GM18499 (cell line): ENCODE measurements around the gene RASSF4.

ENCODE experiments used
- ATAC-seq: cut with Tn5 transposase; IDR thresholded peaks from one replicate; pipeline ENCODE4 v1.9.1; 2021; ENCODE audit warnings: moderate number of reproducible peaks; ENCODE audit not compliant: insufficient read depth, unreplicated experiment

The RASSF4 gene

DNA sequence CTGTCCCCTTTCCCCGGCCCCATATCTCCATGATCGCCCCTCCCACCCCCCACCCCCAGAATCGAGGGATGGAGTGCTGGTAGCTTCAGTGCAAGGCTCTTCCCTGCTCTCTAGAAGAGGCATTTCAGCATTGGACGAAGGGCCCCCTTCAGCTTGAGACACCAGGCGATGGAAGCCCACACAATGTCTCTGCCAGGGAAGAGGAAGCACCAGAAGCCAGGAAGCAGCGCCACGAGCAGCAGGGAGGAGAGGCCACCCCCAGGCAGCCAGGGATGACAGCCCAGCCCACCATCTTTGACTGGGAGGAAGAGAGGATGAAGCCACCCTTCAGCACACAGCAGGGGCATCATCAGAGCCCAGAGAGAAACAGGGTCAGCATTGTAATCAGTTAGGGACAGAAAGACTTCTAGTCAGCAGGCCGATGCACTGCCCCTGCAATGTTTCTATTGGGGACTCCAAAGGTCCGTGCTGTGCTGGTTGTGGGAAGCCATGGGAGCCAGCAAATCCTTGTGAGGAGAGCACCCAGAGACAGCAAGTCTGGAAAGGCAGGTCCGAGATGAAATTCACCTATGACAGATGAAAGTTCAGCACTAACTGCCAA is 32.8 kb upstream of the RASSF4 start:
- no peak for ATAC-seq

- ATAC-seq, result no peak
These were observed 32.2 kb upstream of the RASSF4 start for GRCh38 chr10:44927352-44927751.

DNA sequence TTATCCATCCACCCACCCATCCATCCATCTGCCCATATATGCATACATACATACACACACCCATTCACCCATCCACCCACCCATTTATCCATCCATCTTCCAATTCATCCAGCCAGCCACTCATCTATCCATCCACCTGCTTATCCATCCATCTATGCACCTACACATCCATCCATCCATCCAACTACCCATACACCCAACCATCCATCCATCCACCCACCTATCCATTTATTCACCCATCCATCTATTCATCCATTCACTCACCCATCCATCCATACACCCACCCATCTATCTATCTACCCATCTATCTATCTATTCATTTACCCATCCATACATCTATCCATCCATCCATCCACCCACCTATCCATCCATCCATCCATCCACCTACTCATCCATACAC is 31.1 kb upstream of the RASSF4 start:
- ATAC-seq, result no peak

DNA sequence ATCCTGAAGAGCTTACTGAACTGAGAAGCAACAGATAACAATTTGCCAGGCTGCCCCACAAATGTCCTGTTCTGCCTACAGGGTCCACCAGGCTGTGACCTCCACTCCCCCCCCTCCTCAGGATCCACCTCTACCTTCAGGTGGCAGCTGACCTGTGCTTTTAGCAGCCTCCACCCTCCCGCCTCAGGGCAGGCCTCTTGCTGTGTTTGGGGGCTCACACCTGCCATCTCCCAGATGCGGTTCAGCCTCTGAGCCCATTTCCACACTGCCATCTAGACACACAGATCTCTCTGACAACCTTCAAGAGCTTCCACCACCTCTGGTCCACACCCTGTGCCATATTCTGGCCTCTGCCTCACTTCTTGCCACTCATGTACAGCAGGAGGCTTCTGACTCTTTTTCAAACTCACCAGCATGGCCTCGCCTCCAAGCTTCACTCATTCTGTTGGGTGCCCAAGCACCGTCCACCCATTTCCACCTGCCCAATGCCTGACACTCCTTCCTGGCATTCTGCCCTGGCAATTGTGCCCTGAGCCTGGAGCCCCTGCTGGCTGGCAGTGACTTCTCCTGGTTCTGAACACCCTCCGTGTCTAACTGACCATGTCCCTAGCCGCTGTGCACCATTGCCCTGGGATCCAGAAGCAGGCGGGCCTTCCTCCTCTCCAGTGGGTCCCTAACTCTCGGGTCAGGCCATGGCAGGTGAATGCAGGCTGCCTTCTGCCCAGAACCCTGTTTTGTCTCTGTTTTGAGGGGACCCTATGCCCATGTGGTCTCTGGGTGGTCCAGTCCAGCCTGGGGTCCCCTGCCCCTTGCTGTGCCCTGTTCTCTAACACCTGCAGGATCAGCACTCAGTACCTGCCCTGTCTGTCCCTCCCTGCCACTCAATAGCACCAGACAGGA is 30.0 kb upstream of the RASSF4 start:
- ATAC-seq, result no peak

DNA sequence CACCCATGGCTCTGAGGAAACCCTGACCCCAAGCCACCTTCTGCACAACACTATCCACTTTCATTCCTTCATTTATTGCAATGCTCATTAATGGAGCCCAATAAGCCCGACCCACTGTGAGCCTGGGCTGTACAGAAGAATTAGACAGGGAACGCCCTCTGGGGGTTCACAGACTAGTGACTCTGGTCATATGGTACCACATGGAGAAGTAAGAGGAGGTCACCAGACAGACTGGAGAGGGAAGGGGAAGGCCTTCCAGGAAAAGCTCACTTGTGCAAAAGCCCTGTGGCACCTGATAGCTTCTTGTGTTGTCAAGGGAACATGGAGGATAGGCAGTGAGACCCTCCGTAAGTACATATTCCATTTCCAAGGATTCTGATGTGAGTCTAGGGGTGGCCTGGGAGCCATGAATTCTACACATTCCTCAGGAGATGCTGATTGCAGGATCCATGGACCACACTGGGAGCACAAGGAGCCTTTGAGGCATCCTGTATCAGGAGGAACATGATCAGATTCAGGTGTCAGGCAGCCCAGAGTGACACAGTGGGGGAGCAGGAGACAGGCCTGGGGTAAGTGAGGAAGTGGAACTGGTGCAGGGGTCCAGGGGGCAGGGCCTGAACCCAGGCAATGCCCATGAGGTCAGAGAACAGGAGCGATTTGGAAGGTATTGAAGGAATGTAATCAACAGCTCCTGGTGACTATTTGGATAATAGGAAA is 28.5 kb upstream of the RASSF4 start:
- no peak for ATAC-seq

DNA sequence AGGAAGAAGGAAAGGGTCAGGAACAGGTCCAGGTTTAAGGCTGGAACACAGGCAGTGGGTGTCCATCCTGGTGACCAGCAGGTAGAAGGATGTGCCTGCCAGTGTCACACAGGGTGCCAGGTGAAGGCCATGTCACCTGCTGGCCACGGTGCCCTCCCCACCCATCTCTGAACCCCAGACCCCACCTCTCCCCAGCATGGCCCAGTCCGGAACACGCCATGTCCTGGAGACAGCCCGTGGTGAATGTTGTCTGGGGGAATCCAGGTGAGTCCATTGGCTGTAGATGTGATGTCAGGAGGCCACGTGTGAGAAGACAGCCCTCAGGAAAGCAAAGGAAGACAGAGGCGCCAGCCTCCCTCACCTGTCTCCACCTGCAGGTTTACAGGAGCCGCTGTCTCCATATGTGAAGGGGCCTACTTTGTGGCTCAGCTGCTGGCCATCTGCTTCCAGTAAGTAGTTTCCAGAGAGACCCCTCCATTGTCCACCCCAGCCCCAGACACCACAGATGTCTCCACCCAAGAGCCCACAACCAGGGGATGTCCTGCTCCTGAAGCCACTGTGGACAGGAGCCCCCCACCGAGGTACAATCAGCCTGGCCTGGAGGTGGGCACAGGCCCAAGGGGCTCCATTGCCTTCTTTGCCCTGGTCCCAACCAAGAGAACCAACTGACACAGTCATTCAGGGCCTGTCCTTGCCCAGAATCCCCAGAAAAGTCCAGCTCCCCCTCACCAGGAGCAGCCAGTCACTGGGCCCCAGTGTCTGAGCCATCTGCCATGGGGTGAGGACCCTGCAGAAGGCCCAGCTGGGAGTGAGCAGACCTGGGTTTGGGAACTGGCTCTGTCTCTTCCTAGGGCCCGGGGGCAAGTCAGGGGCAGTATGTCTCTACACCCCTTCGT is 27.7 kb upstream of the RASSF4 start:
- ATAC-seq, result no peak

DNA sequence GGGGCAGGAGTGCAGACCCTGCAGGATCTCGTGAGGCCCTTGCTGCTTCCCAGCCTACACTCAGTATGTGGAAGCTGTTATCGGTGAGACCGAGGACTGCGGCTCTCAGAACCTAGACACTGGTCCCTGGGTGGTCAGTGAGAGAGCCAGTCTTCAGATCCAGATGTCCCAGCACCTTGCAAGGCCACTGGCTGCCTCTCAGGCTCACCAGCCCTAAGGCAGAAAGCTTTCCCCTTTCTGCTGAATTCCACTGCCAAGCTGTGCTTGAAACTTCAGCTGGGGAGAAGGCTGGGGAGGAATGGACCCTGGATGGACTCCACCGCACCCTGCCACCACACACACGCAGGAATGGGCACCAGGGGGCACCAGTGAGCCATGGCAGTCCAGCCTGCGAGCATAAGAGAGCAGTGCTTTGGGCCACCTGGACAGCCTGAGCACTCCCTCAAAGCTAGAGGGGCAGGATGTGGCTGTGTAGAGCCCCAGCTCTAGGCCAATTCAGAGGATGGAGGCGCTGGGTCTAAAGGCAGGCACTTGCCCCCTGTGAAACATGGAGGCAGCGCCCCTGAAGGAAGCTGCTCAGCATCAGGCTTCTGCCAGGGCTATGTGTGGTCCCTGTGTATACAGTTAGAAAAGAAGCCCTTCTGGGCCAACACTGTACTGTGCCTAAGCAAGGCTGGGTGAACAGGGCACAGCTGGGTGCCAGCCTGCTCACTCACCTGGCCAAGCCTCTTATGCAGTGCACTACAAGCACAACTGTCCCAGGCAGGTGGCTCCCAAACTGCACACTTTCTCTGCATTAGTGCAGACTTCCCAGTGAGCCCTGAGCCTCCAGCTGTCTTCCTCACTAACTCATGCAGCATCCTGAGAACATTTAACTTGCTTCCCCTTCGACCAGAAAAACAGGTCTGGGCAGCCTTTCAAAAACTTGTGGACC is 26.8 kb upstream of the RASSF4 start:
- ATAC-seq, result peak; percentile 76

- ATAC-seq, result no peak
These were observed 25.9 kb upstream of the RASSF4 start for GRCh38 chr10:44933451-44934321.

- ATAC-seq, result no peak
These were observed 25.0 kb upstream of the RASSF4 start for GRCh38 chr10:44934416-44935200.

DNA sequence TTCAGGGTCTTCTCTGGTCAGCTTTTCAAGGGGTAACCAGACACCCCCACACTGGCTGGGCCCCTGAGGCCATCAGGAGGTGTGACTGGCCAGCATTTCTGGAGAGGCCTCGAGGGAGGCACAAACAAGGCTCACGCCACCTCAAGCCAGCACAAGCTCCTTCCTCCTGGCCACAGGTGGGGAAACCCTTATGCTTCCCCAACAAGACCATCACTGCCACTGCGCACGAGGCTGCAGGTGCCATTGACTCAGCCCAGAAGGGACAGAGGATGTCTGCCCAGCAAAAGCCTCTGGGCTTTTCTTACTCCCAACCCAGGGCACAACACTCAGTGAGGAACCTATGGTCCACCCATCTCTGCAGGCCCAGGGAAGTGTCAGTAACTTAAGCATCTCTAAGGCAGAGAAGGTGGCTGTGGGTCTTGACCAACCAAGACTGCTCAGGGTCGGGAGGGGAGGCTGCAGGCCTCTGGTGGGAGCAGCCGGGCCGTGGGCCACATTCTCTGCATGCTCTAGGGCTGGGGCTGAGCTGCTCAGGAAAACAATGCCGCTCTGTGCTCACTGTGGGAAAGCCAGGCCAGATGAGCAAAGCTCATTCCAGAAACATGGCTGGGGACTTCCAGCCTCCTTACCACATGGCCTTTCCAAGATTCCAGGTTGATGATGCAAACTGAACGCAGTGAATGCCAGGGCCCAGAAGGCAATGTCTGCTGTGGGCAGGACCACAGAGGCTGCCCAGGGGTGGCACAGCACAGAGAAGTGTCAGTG is 24.2 kb upstream of the RASSF4 start:
- ATAC-seq, result no peak

GRCh38 chr10:44935966-44936295 is 23.7 kb upstream of the RASSF4 start:
- no peak for ATAC-seq

DNA sequence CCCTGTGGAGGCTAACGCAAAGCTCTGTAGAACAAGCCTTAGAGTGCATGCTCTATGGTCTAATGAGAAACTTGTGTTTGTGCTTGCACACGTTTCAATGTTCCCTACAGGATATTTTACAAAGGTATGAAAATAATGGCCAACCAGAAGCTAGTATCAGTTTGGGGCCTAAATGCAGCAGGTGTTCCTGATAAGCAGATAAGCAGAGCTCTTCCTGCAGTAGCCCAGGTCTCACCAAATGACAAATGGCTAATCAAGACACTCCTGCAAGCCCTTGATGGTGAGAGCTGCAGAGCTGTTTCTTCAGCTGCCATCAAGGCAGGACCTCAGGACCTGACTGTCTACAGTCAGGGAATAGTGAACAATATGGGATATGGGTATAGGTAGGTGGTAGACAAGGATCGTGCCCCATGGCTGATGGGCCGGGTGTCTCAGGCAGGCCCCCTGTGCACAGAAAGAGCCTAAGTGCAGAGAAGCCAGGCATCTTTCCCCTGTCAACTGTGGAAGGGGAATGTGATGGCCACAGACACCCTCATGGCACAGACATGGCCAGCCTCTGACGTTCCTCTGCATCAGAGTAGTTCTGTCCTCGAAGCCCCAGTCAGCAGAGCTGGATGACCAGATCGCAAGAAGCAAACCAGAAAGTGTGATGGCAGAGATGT is 23.2 kb upstream of the RASSF4 start:
- ATAC-seq, result no peak

DNA sequence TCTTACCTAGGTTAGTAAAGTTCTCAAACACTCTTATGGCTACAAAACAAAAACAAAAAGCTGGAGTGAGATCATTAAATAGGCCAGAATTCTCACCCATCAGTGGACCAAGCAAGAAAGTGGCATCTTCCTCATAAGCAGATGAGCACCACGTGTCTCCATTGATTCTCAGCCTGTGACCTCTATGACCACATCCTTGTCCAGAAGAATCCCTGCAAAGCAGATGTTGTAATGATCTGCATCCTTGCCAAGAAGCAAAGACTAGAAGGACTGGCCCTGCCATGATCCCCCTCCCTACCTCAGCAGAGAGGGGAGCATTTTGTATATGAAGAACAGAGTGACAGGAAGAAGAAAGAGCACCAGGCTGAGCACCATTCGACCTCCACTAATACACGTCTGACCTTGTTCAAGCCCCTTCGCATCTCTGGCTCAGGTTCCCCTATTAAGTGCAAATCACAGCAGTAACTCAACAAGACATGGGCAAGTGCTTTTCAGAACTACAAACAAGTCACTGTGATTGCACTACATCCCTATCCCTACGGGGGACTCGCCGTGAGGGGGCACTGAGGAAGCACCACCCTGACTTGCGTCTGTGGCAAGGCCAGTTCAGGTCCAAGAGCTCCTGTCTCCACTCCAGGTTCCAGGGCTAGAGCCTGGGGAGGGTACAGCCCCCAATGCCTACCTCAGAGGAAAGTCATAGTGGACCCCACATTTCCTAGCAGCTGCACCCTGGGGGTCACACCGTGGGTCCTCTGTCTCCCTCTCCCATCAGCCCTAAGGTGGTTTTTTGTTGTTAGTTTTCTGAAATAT is 22.2 kb upstream of the RASSF4 start:
- no peak for ATAC-seq

- no peak for ATAC-seq
These were observed 20.6 kb upstream of the RASSF4 start for GRCh38 chr10:44938956-44939355.

DNA sequence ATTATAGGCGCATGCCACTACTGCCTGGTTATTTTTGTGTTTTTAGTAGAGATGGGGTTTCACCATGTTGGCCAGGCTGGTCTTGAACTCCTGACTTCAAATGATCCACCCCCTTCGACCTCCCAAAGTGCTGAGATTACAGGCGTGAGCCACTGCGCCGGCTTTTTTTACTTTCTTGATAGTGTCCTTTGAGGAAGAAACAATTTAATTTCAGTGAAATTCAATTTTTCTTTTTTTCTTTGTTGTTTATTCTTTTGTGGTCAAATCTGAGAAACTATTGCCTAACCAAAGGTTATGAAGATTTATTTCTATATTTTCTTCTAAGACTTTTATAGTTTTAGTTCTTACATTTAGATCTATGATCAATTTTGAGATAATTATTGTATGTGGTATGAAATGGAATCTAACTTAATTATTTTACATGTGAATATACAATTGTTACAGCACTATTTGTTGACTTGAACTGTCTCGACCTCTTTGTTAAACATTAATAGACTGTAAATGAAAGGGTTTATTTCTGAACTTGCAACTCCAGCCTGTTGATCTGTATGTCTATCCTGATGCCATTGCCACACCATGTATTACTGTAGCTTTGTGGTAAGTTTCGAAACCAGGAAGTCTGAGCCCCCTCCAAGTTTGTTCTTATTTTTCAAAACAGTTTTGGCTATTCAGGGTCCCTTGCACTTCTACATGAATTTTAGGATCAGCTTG is 19.8 kb upstream of the RASSF4 start:
- ATAC-seq, result no peak
